HuH-7 (cell line): ENCODE results near the gene CCBE1.
A peak's percentile ranks its signal among the peaks of the same experiment; 100 is the strongest.
"Not testable (repeated sequence)": the region's sequence is repeated elsewhere in the genome, so short reads cannot be mapped to it uniquely, and the experiment has no call there.

Experiments used
- DNase-seq: peaks from one replicate; pipeline ENCODE4 v3.0.0; 2011; ENCODE audit warnings: low spot score

Gene CCBE1

GRCh38 chr18:59697236-59697932 lies at the start of gene CCBE1:
CCBE1 (minus strand) TSS chr18:59697423.
- DNase-seq, result peak; percentile 49

GRCh38 chr18:59744271-59744721 lies 47.1 kb upstream of the CCBE1 start:
- no peak for DNase-seq

GRCh38 chr18:59743566-59743965 lies 46.3 kb upstream of the CCBE1 start:
- DNase-seq, result no peak

- DNase-seq, result no peak
Measured at GRCh38 chr18:59742325-59743111, 45.3 kb upstream of the CCBE1 start.

GRCh38 chr18:59740141-59740540 lies 42.9 kb upstream of the CCBE1 start:
- DNase-seq, result no peak

- DNase-seq, result no peak
Measured at GRCh38 chr18:59737776-59738300, 40.6 kb upstream of the CCBE1 start.

GRCh38 chr18:59737335-59737734 lies 40.1 kb upstream of the CCBE1 start:
- DNase-seq, result not testable (repeated sequence)

GRCh38 chr18:59736061-59736460 lies 38.8 kb upstream of the CCBE1 start:
- DNase-seq, result no peak

- no peak for DNase-seq
Measured at GRCh38 chr18:59735269-59735860, 38.1 kb upstream of the CCBE1 start.

- no peak for DNase-seq
Measured at GRCh38 chr18:59733421-59733820, 36.2 kb upstream of the CCBE1 start.

GRCh38 chr18:59730896-59731295 lies 33.7 kb upstream of the CCBE1 start:
- no peak for DNase-seq

- no peak for DNase-seq
Measured at GRCh38 chr18:59729781-59730180, 32.6 kb upstream of the CCBE1 start.

GRCh38 chr18:59728816-59729215 lies 31.6 kb upstream of the CCBE1 start:
- no peak for DNase-seq

GRCh38 chr18:59725142-59725541 lies 27.9 kb upstream of the CCBE1 start:
- no peak for DNase-seq

- DNase-seq, result no peak
Measured at GRCh38 chr18:59724103-59724502, 26.9 kb upstream of the CCBE1 start.

- no peak for DNase-seq
Measured at GRCh38 chr18:59721931-59722330, 24.7 kb upstream of the CCBE1 start.

GRCh38 chr18:59721211-59721610 lies 24.0 kb upstream of the CCBE1 start:
- DNase-seq, result no peak

- DNase-seq, result no peak
Measured at GRCh38 chr18:59719544-59720181, 22.4 kb upstream of the CCBE1 start.

GRCh38 chr18:59718464-59719157 lies 21.4 kb upstream of the CCBE1 start:
- DNase-seq, result no peak

GRCh38 chr18:59718108-59718463 lies 20.9 kb upstream of the CCBE1 start:
- no peak for DNase-seq

GRCh38 chr18:59717291-59717690 lies 20.1 kb upstream of the CCBE1 start:
- DNase-seq, result no peak

GRCh38 chr18:59715966-59716369 lies 18.7 kb upstream of the CCBE1 start:
- DNase-seq, result no peak
